HG02973 (cell line): Measurements from ENCODE around the gene LHFPL3.
"Not testable (repeated sequence)": the region's sequence is repeated elsewhere in the genome, so short reads cannot be mapped to it uniquely, and the experiment has no call there.

Source experiments
- ATAC-seq: cut with Tn5 transposase; IDR thresholded peaks from one replicate; pipeline ENCODE4 v1.9.1; 2021; ENCODE audit warnings: moderate library complexity; ENCODE audit not compliant: unreplicated experiment

The LHFPL3 gene

DNA sequence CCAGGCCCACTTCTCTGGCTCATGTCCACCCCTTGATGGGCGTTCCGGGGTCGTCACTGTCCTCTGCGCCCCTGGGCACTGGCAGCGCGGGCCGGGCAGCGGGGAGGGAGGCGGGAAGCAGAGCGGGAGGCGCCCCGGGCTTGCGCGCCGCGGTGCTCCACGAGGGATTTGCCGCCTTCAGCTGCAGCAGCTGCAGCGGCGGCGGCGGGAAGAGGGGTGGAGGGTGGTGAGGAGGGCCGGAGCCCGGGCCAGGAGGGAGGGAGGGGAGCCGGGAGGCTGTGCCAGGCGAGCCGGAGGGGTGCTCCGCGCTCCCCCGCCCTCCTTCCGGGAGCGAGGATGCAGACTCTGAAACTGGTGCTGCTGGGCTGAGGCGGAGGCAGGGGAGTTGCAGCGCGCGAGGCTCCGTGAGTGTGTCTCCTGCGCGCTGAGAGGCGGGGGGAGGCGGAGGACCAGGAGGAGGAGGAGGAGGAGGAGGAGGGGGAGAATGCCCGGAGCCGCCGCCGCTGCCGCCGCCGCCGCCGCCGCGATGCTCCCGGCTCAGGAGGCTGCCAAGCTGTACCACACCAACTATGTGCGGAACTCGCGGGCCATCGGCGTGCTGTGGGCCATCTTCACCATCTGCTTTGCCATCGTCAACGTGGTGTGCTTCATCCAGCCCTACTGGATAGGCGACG, at the start of gene LHFPL3:
LHFPL3 (plus strand) TSS at position 308 of the 674 bp plus-strand sequence.
- no peak for ATAC-seq

DNA sequence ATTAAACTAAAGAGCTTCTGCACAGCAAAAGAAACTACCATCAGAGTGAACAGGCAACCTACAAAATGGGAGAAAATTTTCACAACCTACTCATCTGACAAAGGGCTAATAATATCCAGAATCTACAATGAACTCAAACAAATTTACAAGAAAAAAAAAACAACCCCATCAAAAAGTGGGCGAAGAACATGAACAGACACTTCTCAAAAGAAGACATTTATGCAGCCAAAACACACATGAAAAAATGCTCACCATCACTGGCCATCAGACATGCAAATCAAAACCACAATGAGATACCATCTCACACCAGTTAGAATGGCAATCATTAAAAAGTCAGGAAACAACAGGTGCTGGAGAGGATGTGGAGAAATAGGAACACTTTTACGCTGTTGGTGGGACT, 46.7 kb upstream of the LHFPL3 start:
- ATAC-seq, result not testable (repeated sequence)

GRCh38 chr7:104286839-104287238, 41.6 kb upstream of the LHFPL3 start:
- no peak for ATAC-seq

GRCh38 chr7:104288137-104288536, 40.3 kb upstream of the LHFPL3 start:
- no peak for ATAC-seq

GRCh38 chr7:104294291-104294690, 34.1 kb upstream of the LHFPL3 start:
- ATAC-seq, result no peak

GRCh38 chr7:104296266-104296665, 32.1 kb upstream of the LHFPL3 start:
- no peak for ATAC-seq

GRCh38 chr7:104296900-104297299, 31.5 kb upstream of the LHFPL3 start:
- no peak for ATAC-seq

DNA sequence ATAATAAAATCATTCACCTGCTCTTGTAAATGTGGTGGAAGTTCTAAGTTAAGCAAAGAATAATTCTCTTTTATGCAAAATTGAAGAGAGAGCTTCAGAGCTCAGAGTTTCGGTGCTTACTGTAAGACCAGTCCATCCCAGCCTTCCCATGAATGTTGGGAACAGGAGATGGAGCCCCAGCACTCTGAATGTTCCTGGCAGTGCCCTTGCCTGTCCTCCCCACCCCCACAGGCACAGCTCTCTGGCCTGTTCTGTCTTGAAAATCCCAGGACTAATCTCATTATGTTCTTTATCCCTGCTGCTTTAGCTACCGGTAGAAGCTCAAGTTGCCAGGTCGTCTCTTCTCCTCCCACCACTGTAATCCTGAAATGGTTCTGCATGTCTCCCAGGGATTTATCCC, 29.1 kb upstream of the LHFPL3 start:
- ATAC-seq, result no peak

DNA sequence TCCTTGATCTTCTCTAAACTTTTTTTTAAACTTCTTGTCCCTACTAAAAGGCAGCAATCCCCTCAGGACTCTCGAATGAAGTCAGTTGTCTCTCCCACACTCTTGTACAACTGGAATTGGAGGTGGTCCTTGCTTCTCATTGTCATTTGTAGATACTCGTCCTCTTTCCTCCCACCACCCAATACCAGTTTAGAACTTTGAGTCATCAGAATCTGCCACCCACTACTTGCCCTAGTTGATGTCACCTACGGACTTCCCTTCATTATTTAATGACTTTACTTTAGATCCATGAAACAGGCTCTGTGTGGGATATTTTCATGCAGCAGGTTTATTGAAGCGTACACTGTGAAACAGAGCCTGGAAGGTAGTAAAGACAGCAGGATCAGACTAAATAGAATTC, 28.6 kb upstream of the LHFPL3 start:
- ATAC-seq, result no peak

GRCh38 chr7:104306793-104307192, 21.6 kb upstream of the LHFPL3 start:
- ATAC-seq, result no peak

DNA sequence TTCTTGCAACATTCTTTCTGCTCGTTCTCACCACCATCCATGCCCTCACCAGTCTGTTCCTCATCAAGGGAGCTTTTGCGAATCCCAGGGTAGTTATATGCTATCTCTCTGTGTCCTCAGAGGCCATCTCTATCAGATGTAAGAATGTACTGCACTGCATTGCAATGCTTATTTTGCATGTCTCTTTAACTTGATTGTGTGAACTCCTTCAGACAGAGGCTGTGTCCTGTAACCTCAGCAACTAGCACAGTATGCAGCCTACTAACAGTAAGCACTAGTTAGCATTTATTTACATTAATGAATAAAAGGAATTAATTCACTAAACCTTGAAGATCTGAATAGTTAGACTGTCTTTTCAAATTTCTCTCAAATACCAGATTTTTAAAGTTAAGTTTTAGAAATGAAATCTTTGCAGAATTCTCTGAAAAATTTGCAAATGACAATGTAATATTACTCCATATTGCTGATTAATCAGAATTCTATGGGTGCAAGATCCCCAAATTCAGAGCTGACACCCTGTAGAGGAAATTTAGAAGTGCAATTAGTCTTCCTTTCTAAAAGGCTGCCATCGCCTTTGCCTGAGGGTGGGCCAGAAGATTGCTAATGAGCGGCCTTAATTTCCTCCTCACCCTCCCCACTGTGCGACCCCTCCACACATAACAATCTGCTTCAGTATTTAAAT, 10.3 kb upstream of the LHFPL3 start:
- no peak for ATAC-seq

- no peak for ATAC-seq
These were observed 869 bp upstream of the LHFPL3 start for GRCh38 chr7:104327534-104327933.

- ATAC-seq, result no peak
These were observed 486 bp upstream of the LHFPL3 start for GRCh38 chr7:104327938-104328295.

- ATAC-seq, result no peak
These were observed 795 bp downstream of the LHFPL3 start for GRCh38 chr7:104328970-104329825.

- ATAC-seq, result no peak
These were observed 13.1 kb downstream of the LHFPL3 start for GRCh38 chr7:104341546-104341945.

DNA sequence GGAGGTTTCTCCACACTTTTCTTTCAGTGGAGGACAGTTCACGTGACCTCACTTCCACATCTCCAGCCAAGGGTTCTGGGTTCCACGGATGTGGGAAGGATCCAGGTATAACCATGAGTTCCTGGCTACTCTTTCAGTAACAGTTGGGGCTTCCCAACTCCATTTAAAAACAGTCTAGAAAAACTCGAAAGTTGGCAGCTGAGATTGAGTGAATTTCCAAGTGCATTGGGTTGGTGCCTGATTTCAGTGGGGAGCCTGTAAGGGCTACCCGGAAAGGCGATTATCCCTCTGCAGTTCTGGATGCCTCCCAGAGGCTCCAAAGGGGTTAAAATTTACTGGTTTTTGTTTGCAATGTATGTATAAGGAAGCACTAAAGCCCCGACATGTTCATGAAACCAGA, 24.3 kb downstream of the LHFPL3 start:
- ATAC-seq, result no peak

DNA sequence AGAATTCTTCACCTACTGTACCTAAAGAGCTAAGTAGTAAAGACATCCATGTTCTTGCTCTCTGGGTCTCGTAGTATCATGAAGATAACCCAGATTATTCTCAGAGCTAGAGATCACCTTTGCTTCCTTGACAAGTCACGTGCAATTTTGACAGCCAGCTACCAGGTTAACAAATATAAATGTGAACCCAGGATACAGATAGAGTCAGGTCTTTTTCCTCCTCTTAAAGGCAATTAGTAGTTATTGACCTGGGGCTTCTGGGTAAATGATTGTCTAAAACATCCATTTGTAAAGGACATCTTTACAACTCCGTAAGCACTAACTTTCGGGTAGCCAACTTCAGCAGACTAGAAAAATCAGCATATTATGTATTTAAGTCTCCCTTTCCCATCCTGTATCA, 28.8 kb downstream of the LHFPL3 start:
- no peak for ATAC-seq

GRCh38 chr7:104358446-104359132, 30.2 kb downstream of the LHFPL3 start:
- ATAC-seq, result no peak

GRCh38 chr7:104362756-104363155, 34.4 kb downstream of the LHFPL3 start:
- no peak for ATAC-seq

DNA sequence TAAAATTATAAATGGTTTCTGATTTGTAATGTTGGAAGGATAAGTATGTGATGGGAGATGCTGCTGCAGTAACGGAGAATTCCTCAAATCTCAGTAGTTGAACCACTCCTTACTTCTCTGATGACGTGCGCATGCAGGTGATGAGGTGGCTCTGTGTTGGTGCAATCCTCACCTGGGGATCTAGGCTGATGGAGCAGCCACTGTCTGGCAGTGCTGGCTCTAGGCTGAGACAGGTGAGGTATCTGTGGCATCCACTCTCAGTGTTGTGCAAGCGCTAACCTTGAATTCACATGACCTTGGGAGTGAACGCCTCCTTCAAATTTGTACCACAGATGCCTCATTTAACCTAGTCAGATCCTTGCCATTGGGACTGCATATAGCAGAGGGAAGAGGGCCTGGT, 35.0 kb downstream of the LHFPL3 start:
- no peak for ATAC-seq

GRCh38 chr7:104366390-104366789, 38.0 kb downstream of the LHFPL3 start:
- no peak for ATAC-seq
